Right lobe of liver (tissue), 6 donors: ENCODE measurements around the gene P4HA3. TPM values are rescaled to one million over a fixed set of nuclear protein-coding genes. Genes with fewer than 3 reads are reported as not detected.

Experiments used
- ATAC-seq, 4 donors: fragments of 200-7000 bp; cut with Tn5 transposase; one replicate each; pipeline ENCODE4 v1.9.1; 2020; ENCODE audit warnings: mild to moderate bottlenecking in 4 of 4, moderate library complexity in 4 of 4
- DNase-seq, 3 donors: peaks; one replicate each; pipeline ENCODE4 v3.0.0-alpha.2; 2020
- H3K27ac ChIP-seq, 3 donors: fragments of 200-600 bp; one replicate each; pipeline ENCODE4 v1.8.0; 2022
- H3K27me3 ChIP-seq, 2 donors: fragments of 200-600 bp; one replicate each; pipeline ENCODE4 v1.8.0; 2022
- H3K36me3 ChIP-seq, 4 donors: fragments of 200-600 bp; sonication (generic) in 1 of 4; one replicate each; pipeline versions ENCODE4 v1.5.1 to v1.8.0; 2017 to 2022; ENCODE audit warnings: control low read depth in 1 of 4
- H3K4me1 ChIP-seq, 4 donors: fragments of 200-600 bp; sonication (generic) in 1 of 4; one replicate each; pipeline versions ENCODE4 v1.5.1 to v1.8.0; 2017 to 2022; ENCODE audit warnings: control low read depth in 1 of 4
- H3K4me3 ChIP-seq, 3 donors: fragments of 200-600 bp; one replicate each; pipeline ENCODE4 v1.8.0; 2022
- H3K9me3 ChIP-seq, 4 donors: fragments of 200-600 bp; sonication (generic) in 1 of 4; one replicate each; pipeline versions ENCODE4 v1.5.1 to v1.8.0; 2017 to 2022; ENCODE audit warnings: control low read depth in 1 of 4
- CTCF ChIP-seq, 4 donors: fragments of 200-600 bp in 3 of 4; fragments of 450-650 bp in 1 of 4; IDR thresholded peaks; one replicate each; pipeline versions ENCODE4 v1.5.1 to v1.8.0; 2016 to 2022; ENCODE audit warnings: antibody characterized with exemption in 4 of 4, mild to moderate bottlenecking in 2 of 4
- POLR2A ChIP-seq: fragments of 450-650 bp; IDR thresholded peaks from one replicate; pipeline ENCODE4 v1.6.1; 2017; ENCODE audit warnings: antibody characterized with exemption, mild to moderate bottlenecking
- WGBS: methylation state at CpG from one replicate; pipeline ENCODE4 v1.1.6; 2018; ENCODE audit warnings: low coverage, low lambda C conversion rate; ENCODE audit not compliant: insufficient coverage; ENCODE audit errors: missing lambda C conversion rate; 5-methylcytosine and 5-hydroxymethylcytosine counted together
- intact Hi-C, 2 donors: fragments of 100-400 bp; cut with DNase I; formaldehyde crosslinking; loops; one replicate each; pipeline versions ENCODE4 v1.11.2 to v1.14.1; 2022
- total RNA-seq, 6 experiments: library from RNA; depleted of rRNA in 2 of 6; stranded (reverse); fragments of >200 nt in 2 of 6; fragmentation: NEBNext Ultra II Directional in 3 of 6; extraction: Animal tissue kit (Norgen Biotek cat#: 25700) in 3 of 6; gene quantifications; one replicate each; pipeline versions ENCODE4 v1.1.0 to v1.2.4, GENCODE V29; 2016 to 2023
- donor health status: DM: no; HTN: yes; CAD: no.
- donor health status: DM: no; HTN: no; CAD: no.
- donor health status: DM: no; HTN: no; CAD: no.
- donor health status: DM: no; HTN: yes; CAD: no.
- donor health status: DM: no; HTN: yes; CAD: no.

Gene P4HA3
- total RNA-seq, 6 experiments from 2014 or later, result 0.12 to 2.1 (median 0.78) TPM; not detected in 1

- ATAC-seq (peak in 2 of 4 donors; percentile 33 to 34), DNase-seq (no peak)
- H3K4me3 ChIP-seq, result no peak overlapping the region
- H3K9me3 ChIP-seq, result no peaks in the 10 kb centered on the region
- 51% methylated on average over 5 of the region's 11 CpGs for WGBS
- H3K36me3 ChIP-seq, result no peaks in the 10 kb centered on the region
- no peak overlapping the region for H3K27ac ChIP-seq
- intact Hi-C loops, result no loop called here
- H3K27me3 ChIP-seq, result no peaks in the 10 kb centered on the region
- H3K4me1 ChIP-seq, result no peaks in the 10 kb centered on the region
- TF ChIP-seq POLR2A (no peak), CTCF (IDR thresholded peaks at IDR 0.05) (no peak)
These were observed 42.2 kb downstream of the P4HA3 start for GRCh38 chr11:74269161-74269811.

DNA sequence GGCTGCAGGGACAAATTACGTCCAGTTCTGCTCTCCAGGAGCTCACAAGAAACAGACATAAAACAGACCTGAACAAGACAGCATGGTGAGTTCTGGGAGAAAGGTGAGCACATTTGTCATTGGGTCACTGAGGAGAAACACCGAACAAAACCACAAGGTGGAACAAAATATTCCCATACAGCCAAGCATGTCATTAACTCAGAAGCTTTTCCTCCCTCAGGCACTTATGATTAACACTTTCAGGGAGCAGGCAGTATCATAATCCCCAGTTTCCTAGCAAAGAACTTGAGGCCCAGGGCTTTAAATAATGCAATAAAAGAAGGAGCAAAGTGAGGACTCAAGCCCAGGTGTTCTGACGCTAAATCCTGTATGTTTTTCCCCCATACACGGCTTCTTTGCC is 43.0 kb downstream of the P4HA3 start:
- no peaks in the 10 kb centered on the region for H3K36me3 ChIP-seq
- H3K27me3 ChIP-seq, result no peaks in the 10 kb centered on the region
- no peaks in the 10 kb centered on the region for H3K4me1 ChIP-seq
- intact Hi-C loops, result no loop called here
- no peak overlapping the region for H3K4me3 ChIP-seq
- no peak overlapping the region for H3K27ac ChIP-seq
- ATAC-seq, result no peak
- 87% methylated on average over 4 of the region's 4 CpGs for WGBS
- H3K9me3 ChIP-seq, result no peaks in the 10 kb centered on the region
- TF ChIP-seq CTCF (IDR thresholded peaks at IDR 0.05) (no peak), POLR2A (no peak)
- no peak for DNase-seq

DNA sequence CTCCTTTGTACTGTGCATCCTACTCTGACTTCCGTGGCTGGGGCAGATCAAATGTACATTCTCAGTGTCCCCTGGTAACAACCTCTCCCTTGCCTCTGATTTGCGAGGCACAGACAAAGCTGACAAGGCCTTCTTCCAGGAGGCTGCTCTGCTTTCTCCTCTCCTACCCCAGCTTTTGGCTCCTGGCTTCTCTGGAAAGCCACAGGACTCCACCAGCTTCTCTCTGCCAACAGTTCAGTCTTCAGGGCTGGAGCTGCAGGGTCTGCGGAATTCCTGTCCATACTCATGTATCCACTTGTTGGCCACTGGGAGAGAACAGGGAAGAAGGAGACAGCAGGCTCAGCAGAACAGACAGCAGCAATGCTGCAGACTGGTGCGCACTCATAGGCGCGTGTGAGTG is 44.4 kb downstream of the P4HA3 start:
- no peaks in the 10 kb centered on the region for H3K9me3 ChIP-seq
- DNase-seq (no peak), ATAC-seq (no peak)
- no peak overlapping the region for H3K4me3 ChIP-seq
- no peaks in the 10 kb centered on the region for H3K4me1 ChIP-seq
- WGBS, result 0% methylated on average over 1 of the region's 6 CpGs
- intact Hi-C loops, result no loop called here
- H3K36me3 ChIP-seq, result no peaks in the 10 kb centered on the region
- H3K27ac ChIP-seq, result no peak overlapping the region
- TF ChIP-seq POLR2A, result no peak
- no peak for TF ChIP-seq CTCF (IDR thresholded peaks at IDR 0.05)
- no peaks in the 10 kb centered on the region for H3K27me3 ChIP-seq

DNA sequence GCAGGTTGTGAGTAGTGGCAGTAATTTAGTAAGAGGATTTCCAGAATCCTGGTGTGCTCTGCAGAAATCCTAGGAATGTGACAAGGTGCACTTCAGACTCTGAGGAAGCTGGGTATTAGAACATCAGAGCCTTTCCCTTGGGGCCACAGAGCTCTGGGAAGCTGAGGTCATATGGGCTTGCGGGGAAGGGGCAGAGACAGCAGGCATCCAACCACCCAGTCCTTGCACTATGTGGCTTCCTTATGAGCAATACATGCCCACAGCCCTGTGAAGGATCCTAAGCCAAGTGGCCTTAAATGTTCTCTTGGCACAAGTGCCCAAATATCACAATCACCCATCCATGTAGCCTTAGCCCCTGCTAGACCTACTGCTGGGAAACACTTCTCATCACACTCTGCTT is 46.2 kb downstream of the P4HA3 start:
- H3K27ac ChIP-seq, result no peak overlapping the region
- no peak for TF ChIP-seq POLR2A
- TF ChIP-seq CTCF (IDR thresholded peaks at IDR 0.05), result no peak
- H3K36me3 ChIP-seq, result no peaks in the 10 kb centered on the region
- H3K4me3 ChIP-seq, result no peak overlapping the region
- DNase-seq (no peak), ATAC-seq (no peak)
- no peaks in the 10 kb centered on the region for H3K27me3 ChIP-seq
- intact Hi-C loops, result no loop called here
- H3K9me3 ChIP-seq, result no peaks in the 10 kb centered on the region
- H3K4me1 ChIP-seq, result no peaks in the 10 kb centered on the region
- WGBS, result no CpG with 5 or more reads among the region's 1 CpG

DNA sequence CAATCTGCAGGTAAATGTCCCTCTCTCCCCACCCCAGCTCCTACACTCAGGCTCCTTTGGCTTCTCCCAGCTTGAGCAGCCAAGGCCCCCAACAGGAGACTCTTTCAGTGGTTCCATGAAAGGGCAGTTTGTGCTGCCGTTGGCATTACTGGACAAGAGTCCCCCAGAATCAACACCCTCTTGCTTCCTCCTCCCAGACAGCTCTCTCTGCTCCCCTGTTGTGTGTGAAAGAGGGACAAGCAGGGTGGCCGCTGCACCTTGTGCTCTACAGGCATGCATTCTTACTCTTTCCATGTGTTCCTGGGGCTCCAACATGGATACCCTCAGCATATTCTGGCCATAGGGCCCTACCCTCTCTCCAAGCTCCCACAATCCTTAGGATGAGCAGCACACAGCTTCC is 48.7 kb downstream of the P4HA3 start:
- Histone ChIP-seq H3K36me3 (no peaks in the 10 kb centered on the region), H3K4me1 (no peaks in the 10 kb centered on the region), H3K4me3 (no peak overlapping the region), H3K27ac (no peak overlapping the region), H3K9me3 (no peaks in the 10 kb centered on the region), H3K27me3 (no peaks in the 10 kb centered on the region)
- WGBS, result 85% methylated on average over 2 of the region's 2 CpGs
- ATAC-seq (no peak), DNase-seq (no peak)
- no peak for TF ChIP-seq POLR2A
- no peak for TF ChIP-seq CTCF (IDR thresholded peaks at IDR 0.05)
- intact Hi-C loops, result no loop called here
